Measurements from ENCODE around the gene JPH3.
"Not testable (repeated sequence)": the region's sequence is repeated elsewhere in the genome, so short reads cannot be mapped to it uniquely, and the experiment has no call there.

The JPH3 gene

DNA sequence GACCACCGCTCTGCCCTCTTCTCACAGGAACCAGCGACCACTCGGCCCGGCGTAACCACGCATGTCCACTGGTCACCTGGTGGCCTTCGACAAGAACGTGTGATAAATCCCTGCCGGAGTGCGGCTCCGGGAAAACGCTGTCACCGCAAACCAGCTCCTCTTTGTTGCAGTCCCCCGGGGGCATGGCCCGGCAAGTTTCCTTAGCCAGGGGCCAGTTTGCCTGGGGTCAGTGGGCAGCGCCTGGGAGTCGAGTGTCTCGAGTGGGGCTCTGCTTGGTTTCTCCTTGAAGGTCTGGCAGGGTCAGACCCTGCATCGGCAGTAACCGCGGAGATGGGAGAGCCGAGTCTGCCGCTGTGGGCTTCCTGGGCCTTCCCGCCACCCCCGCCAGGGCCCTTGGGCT, 52.5 kb downstream of the JPH3 start:
- DNase-seq (ENCODE audit: low spot score), result no peak

DNA sequence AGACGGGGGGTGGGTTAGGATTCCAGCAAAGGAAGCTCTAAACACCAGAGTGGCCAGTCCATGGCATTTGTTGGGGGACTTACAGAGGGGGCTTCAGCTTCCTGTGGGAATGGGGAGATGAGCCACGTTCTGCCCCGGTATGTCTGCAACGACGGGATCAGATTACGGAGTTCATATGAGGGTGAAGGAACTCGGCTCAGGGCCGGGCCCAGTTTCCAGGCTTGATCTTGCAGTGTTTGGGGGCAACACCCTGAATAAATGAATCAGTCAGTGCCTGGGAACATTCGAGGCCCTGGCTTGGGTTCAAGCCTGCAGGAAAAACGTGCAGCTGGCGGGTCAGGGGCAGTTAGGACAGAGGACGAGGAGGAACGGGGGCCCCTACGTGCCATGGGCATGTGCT, 54.0 kb downstream of the JPH3 start:
- no peak for DNase-seq (ENCODE audit: low spot score)

- no peak for DNase-seq (ENCODE audit: low spot score)
These were observed 55.4 kb downstream of the JPH3 start for GRCh38 chr16:87657621-87658192.

DNA sequence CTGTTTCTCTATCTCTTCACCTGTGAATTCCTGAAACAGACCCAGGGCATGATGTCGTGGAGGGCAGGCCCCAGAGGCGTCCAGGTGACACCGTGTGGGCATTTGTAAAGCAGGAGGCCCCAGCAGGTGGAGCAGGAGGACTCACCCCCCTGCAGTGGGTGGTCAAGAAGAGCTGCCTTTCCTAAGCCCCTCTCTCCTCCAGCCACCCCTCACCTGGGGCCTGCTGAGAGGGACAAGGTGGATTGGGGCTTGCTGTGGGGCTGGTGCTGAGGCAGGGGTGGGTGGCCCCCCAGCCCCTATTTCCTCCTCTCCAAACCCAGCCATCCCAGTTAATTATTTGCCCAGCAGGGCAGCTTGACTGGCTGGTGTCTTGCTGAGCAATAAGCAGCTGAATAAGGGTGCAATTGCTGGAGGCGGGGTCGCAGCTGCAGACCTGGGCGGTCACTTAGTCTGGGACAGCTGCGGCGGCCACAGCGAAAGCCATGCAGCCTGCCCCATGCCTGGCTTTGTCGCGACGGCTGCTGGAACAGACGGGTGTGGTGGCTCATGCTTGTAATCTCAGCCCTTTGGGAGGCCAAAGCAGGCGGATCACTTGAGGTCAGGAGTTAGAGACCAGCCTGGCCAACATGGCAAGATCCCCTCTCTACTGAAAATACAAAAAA, 56.4 kb downstream of the JPH3 start:
- DNase-seq (ENCODE audit: low spot score), result no peak

DNA sequence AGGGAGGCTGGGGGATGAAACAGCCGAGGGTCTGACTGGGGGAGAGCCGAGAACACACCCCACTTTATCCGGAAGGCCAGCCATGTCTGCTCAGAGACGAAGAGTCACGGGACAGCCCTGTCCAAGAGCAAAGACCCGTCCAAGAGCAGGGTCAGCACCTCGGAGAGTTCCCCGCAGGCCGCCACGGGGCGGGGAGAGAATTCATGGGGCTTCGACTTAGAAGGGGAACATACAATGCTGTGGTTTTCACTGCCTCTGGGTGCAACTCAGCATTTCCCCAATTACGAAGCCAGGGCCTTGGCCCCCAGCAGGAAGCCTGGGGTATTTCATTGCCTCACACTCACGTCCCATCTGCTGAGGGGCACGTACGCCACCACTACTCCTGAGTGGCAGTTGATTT, 59.3 kb downstream of the JPH3 start:
- DNase-seq (ENCODE audit: low spot score), result no peak

DNA sequence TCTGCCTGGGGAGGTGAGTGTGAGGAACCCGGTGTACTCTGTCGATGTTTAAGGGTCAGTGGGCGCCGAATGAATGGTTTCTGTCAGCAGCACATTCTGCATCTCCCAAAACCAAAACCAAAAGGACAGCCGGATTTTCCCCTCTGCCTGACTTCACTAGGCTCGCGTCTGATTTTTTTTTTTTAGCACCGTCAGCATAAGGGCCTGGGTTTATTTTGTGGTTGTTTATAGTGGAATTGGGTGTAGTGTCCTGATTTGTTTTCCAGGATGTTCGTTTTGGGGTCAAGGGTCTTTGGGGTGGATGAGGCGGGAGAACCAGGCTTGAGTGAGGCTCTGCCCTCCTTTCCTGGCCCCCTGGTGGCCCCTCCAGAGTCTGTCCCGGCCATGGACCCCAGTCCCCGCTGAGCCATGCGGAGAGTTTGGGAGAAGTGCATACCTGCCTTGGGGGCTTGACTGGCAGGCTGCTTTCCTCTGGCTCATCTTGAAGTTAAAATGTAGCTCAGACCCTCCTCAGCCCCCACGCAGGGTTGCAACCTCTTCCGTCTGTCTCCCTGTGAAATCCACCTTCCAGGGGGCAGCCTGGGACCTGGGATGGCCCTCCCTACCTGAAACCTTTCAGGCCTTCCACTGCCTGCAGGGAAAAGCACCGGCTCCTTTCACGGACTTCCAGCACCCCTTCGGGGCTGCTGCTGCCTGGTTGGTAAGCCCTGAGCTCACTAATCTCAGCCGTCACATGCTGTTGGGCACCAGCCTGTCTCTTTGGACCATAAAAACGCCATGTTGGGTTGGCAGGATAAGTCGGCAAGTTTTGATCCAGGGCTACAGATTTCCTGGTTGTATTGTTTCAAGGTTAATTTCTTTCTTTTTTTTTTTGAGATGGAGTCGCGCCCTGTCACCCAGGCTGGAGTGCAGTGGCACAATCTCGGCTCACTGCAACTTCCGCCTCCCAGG, 60.2 kb downstream of the JPH3 start:
- DNase-seq (ENCODE audit: low spot score), result no peak

DNA sequence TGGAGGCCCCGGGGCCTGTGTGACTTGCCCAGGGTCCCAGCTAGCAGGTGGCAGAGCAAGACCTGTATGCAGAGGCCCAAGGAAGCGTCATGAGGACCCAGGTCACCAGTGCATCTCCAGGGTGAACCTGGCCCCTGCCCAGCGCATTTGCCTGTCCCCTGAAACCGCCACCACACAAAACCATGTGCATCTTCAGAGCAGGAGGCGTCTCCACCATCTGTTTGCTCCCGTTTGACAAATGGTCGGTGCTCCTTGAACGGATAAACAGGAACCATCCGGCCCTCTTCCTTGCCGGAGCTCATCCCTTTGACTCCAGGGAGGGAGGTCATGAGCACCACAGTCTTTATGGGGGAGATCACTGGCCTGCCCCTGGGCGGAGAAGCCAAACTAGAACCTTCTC, 62.5 kb downstream of the JPH3 start:
- no peak for DNase-seq (ENCODE audit: low spot score)

DNA sequence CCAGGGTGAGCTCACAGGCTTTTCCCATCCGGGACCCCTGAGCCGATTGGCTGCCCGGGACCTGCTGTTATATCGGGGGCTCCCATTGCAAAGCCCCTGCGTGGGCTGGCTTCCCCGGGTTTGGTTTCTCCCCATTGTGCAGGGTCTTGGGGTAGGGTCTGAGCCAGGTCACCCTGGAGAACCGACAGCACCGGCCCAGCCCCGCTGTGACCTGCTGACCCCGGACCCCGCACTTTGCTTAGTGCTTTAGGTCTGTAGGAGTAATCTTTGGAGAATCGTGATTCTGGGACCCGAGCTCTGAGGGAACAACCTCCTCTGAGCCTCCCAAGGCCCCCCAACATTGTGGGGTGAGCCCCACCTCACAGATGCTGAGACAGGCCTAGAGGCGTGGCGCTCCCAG, 62.9 kb downstream of the JPH3 start:
- DNase-seq (ENCODE audit: low spot score), result no peak

- no peak for DNase-seq (ENCODE audit: low spot score)
These were observed 64.6 kb downstream of the JPH3 start for GRCh38 chr16:87666919-87667318.

DNA sequence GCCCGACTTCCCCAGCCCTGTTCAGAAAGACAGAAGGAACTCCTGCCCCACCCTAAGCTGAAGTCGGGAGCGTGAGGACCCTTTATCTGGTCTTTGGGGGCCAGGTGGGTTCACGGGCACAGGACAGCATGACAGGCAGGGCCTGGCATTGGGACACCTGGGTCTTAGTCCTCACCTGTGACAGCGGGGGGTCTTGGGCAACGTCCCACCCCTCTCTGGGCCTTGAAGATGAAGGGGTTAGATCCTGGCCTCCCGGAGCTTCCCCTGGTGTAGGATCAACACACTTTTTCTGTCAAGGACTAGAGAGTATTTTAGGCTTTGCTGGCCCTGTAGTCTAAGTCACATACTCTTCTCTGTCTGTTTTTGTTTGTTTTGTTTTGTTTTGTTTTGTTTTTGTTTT, 65.1 kb downstream of the JPH3 start:
- DNase-seq (ENCODE audit: low spot score), result no peak

GRCh38 chr16:87667946-87668345, 65.6 kb downstream of the JPH3 start:
- no peak for DNase-seq (ENCODE audit: low spot score)

DNA sequence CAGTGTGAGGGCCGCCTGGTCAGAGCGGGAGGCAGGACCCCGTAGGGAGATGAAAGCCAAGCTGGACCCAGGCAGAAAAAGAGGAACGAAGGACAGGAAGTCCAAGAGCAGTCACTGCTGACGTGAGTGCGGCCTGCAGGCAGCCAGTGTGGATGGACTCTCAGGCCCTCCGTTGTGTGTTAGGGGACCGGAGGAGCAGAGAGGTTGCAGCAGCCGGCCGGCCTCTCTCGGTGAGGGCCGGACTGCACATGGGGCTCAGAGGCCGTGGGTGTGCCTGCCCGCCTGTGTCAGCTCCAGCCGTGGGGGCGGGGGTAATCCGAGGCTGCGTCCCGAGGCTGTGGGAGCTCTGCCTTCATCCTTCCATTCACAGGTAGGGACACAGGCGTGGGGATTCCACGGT, 67.4 kb downstream of the JPH3 start:
- no peak for DNase-seq (ENCODE audit: low spot score)

GRCh38 chr16:87671221-87671620, 68.9 kb downstream of the JPH3 start:
- DNase-seq (ENCODE audit: low spot score), result no peak

GRCh38 chr16:87671715-87672270, 69.5 kb downstream of the JPH3 start:
- no peak for DNase-seq (ENCODE audit: low spot score)

DNA sequence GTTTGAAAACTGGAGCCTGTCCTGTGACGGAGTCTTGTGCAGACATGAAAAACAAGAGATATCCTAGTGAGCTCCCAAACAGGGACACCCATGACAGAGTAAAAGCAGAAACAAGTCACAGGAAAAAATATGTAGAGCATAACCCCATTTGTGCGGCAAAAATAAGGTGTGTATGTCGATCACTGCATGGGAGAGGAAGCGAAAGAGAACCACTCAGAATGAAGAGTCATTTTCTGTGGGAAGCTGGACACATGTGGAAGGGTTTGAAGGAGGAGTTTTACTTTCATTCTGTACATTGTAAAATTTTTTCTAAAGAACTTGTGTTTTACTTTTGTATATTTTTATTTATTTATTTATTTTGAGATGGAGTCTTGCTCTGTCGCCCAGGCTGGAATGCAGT, 72.1 kb downstream of the JPH3 start:
- DNase-seq (ENCODE audit: low spot score), result no peak

GRCh38 chr16:87675111-87675719, 72.9 kb downstream of the JPH3 start:
- no peak for DNase-seq (ENCODE audit: low spot score)

DNA sequence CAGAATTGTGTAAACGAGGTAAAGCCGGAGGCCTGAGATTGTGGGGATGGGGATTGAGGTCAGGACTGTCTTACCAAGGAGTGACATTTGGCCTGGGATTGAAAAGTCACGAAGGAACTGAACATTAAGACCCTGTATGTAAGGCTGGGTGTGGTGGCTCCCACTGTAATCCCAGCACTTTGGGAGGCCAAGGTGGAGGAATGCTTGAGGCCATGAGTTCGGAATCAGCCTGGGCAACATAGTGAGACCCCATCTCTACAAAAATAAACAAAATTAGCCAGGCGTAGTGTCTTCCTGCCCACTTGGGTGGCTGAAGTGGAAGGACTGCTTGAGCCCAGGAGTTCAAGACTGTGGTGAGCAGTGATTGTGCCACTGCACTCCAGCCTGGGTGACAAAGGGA, 75.5 kb downstream of the JPH3 start:
- DNase-seq (ENCODE audit: low spot score), result no peak

DNA sequence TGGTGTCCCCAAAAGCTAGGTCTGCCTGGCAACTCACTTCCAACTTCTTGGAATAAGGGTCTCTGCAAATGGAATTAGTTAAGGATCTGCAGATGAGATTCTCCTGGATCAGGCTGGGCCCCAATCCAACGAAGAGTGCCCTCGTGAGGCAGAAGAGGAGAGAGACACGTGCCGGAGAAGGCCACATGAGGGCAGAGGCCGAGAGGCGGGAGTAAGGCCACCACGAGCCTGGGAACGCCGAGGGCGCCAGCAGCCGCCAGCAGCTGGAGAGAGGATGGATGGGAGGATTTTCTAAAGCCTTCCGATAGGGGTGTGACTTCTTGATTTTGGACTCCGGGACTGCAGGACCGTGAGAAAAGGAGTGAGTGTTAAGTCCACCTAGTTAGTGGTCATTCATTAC, 76.3 kb downstream of the JPH3 start:
- DNase-seq (ENCODE audit: low spot score), result no peak

GRCh38 chr16:87679593-87680271, 77.4 kb downstream of the JPH3 start:
- DNase-seq (ENCODE audit: low spot score), result no peak

- DNase-seq (ENCODE audit: low spot score), result no peak
These were observed 78.0 kb downstream of the JPH3 start for GRCh38 chr16:87680272-87680644.

GRCh38 chr16:87681051-87681602, 78.8 kb downstream of the JPH3 start:
- DNase-seq (ENCODE audit: low spot score), result not testable (repeated sequence)
